Psoas muscle (tissue), 8 donors: ENCODE measurements around the gene RBMS3. TPM values are rescaled to one million over a fixed set of nuclear protein-coding genes. Genes with fewer than 3 reads are reported as not detected.

Experiments
- ATAC-seq, 4 donors: fragments of 200-7000 bp; cut with Tn5 transposase; one replicate each; pipeline ENCODE4 v1.9.1; 2020; ENCODE audit warnings: moderate library complexity in 3 of 4, mild to moderate bottlenecking in 2 of 4
- DNase-seq, 2 donors: peaks; one replicate each; pipeline ENCODE4 v3.0.0-alpha.2; 2020
- H3K27ac ChIP-seq: fragments of 200-600 bp; one replicate; pipeline ENCODE4 v1.8.0; 2022
- H3K27me3 ChIP-seq, 3 donors: fragments of 200-600 bp in 1 of 3; one replicate each; pipeline versions ENCODE4 v1.6.1 to v1.8.0; 2013 to 2022; ENCODE audit warnings: low read length in 2 of 3, mild to moderate bottlenecking in 2 of 3, moderate library complexity in 1 of 3; ENCODE audit not compliant: insufficient read depth in 3 of 3
- H3K36me3 ChIP-seq, 2 donors: fragments of 200-600 bp in 1 of 2; one replicate each; pipeline versions ENCODE4 v1.6.1 to v1.8.0; 2013 to 2022; ENCODE audit warnings: low read depth in 1 of 2, mild to moderate bottlenecking in 1 of 2, moderate library complexity in 1 of 2; ENCODE audit not compliant: insufficient read depth in 1 of 2
- H3K4me1 ChIP-seq: fragments of 200-600 bp; one replicate; pipeline ENCODE4 v1.8.0; 2022
- H3K4me3 ChIP-seq: fragments of 200-600 bp; one replicate; pipeline ENCODE4 v1.8.0; 2022; ENCODE audit warnings: mild to moderate bottlenecking
- H3K9me3 ChIP-seq: fragments of 200-600 bp; one replicate; pipeline ENCODE4 v1.8.0; 2022
- WGBS, 3 donors: extraction: QIAGEN DNeasy Blood & Tissue Kit; methylation state at CpG; one replicate each; pipeline versions ENCODE4 v1.1.6 to v1.1.7; 2013; 5-methylcytosine and 5-hydroxymethylcytosine counted together
- intact Hi-C, 2 donors: fragments of 100-400 bp; cut with DNase I; formaldehyde crosslinking; loops; one replicate each; pipeline versions ENCODE4 v1.11.0 to v1.14.2; 2022
- polyA plus RNA-seq, 3 donors: library from polyadenylated mRNA; stranded (reverse); fragments of 200-250 nt; gene quantifications; one replicate each; pipeline ENCODE4 v1.2.3, GENCODE V29; 2013
- total RNA-seq, 4 donors: library from RNA; stranded (reverse); fragmentation: NEBNext Ultra II Directional in 2 of 4; extraction: Animal tissue kit (Norgen Biotek cat#: 25700) in 2 of 4; gene quantifications; one replicate each; pipeline versions ENCODE4 v1.2.1 to v1.2.4, GENCODE V29; 2021 to 2023
- TF ChIP-seq, protein P1 (sequence below): fragments of 200-600 bp; IDR thresholded peaks from one replicate; pipeline ENCODE4 v1.8.0; 2022; ENCODE audit warnings: antibody characterized with exemption
- donor health status: healthy with polysubstance abuse.
- donor health status: DM: no; HTN: no; CAD: no; lungs with moderate emphysema.
- donor health status: Bipolar disorder and iron deficiency.
- donor health status: healthy.
- donor health status: DM: yes; HTN: yes; CAD: no.
- donor health status: DM: no; HTN: no; CAD: no.
- donor health status: DM: no; HTN: no; CAD: no.
- donor health status: DM: yes; HTN: yes; CAD: no.

The RBMS3 gene
- total and polyA plus RNA-seq, 7 donors, result 3.8 to 34.5 (median 23.5) TPM

DNA sequence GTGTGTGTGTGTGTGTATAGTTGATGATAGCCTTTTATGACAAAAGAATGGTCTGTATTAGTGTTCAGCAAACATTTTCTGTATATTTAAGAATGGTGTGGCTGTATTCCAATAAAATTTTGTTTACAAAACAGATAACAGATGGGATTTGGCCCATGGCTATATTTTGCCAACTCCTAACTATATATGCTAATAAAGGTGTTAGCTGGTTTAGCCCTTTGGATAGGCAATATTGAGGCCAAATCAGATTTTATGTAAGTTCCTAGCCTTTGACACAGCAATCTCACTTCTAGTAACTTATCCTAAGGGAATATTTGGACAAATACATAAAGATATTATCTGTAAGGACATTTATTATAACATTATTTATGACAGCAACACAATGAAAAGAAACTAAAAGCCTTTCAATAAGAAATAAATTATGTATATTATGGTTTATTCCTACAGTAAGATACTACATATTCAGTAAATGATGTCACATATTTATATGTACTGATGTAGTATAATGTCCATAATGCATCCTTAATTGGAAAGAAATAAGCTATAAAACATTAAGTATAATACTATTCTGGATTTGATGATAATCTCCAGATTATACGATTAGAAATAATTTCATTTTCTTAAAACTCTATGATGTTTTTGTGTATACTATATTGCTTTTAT, 264.0 kb downstream of the RBMS3 start:
- no peaks in the 10 kb centered on the region for H3K9me3 ChIP-seq
- ATAC-seq (no peak), DNase-seq (no peak)
- no peaks in the 10 kb centered on the region for H3K27me3 ChIP-seq
- H3K4me1 ChIP-seq, result no peaks in the 10 kb centered on the region
- 91 to 97% (median 95%) methylated on average over 1 of the region's 1 CpG for WGBS, 3 donors
- intact Hi-C loops, result no loop called here
- H3K36me3 ChIP-seq, result no peaks in the 10 kb centered on the region
- H3K4me3 ChIP-seq, result no peak overlapping the region
- TF ChIP-seq, protein P1, sequence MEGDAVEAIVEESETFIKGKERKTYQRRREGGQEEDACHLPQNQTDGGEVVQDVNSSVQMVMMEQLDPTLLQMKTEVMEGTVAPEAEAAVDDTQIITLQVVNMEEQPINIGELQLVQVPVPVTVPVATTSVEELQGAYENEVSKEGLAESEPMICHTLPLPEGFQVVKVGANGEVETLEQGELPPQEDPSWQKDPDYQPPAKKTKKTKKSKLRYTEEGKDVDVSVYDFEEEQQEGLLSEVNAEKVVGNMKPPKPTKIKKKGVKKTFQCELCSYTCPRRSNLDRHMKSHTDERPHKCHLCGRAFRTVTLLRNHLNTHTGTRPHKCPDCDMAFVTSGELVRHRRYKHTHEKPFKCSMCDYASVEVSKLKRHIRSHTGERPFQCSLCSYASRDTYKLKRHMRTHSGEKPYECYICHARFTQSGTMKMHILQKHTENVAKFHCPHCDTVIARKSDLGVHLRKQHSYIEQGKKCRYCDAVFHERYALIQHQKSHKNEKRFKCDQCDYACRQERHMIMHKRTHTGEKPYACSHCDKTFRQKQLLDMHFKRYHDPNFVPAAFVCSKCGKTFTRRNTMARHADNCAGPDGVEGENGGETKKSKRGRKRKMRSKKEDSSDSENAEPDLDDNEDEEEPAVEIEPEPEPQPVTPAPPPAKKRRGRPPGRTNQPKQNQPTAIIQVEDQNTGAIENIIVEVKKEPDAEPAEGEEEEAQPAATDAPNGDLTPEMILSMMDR, result no peak
- H3K27ac ChIP-seq, result no peak overlapping the region

- H3K9me3 ChIP-seq, result no peaks in the 10 kb centered on the region
- intact Hi-C loops, result no loop called here
- DNase-seq, result no peak
- H3K27ac ChIP-seq, result no peak overlapping the region
- TF ChIP-seq, protein P1, result no peak
- no peaks in the 10 kb centered on the region for H3K27me3 ChIP-seq
- ATAC-seq, result no peak
- no peaks in the 10 kb centered on the region for H3K4me1 ChIP-seq
- no peaks in the 10 kb centered on the region for H3K36me3 ChIP-seq
- no peak overlapping the region for H3K4me3 ChIP-seq
Observed at GRCh38 chr3:29545615-29546014, 264.7 kb downstream of the RBMS3 start.

- WGBS, 3 donors, result 69 to 74% (median 74%) methylated on average over 3 of the region's 3 CpGs
- ATAC-seq (no peak), DNase-seq (no peak)
- intact Hi-C loops, result no loop called here
- Histone ChIP-seq H3K9me3 (no peaks in the 10 kb centered on the region), H3K36me3 (no peaks in the 10 kb centered on the region), H3K27me3 (no peaks in the 10 kb centered on the region), H3K27ac (no peak overlapping the region), H3K4me1 (no peaks in the 10 kb centered on the region), H3K4me3 (no peak overlapping the region)
- TF ChIP-seq, protein P1, result no peak
Observed at GRCh38 chr3:29552051-29552450, 271.2 kb downstream of the RBMS3 start.

DNA sequence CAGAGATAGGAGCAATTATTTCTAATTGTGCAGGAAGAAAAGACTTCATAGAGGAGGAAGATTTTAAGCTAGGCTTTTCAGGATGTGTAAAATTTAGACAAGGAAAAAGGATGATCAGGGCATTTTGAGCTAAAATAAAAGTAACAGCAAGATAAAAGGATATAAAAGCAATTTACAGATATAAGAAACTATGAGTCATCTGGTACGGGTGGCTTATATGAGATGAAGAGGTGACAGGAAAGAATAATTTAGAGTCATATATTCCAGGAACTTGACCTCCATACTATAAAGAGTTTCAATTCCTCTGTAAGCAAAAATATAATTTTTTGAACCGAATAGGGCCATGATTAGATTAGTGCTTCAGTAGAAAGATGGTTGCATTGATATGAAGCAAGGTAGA, 273.7 kb downstream of the RBMS3 start:
- Histone ChIP-seq H3K27me3 (no peaks in the 10 kb centered on the region), H3K27ac (no peak overlapping the region), H3K4me3 (no peak overlapping the region), H3K4me1 (no peaks in the 10 kb centered on the region), H3K36me3 (no peaks in the 10 kb centered on the region), H3K9me3 (no peaks in the 10 kb centered on the region)
- TF ChIP-seq, protein P1, result no peak
- DNase-seq (no peak), ATAC-seq (no peak)
- intact Hi-C loops, result no loop called here
- 81 to 86% (median 85%) methylated on average over 2 of the region's 2 CpGs for WGBS, 3 donors

DNA sequence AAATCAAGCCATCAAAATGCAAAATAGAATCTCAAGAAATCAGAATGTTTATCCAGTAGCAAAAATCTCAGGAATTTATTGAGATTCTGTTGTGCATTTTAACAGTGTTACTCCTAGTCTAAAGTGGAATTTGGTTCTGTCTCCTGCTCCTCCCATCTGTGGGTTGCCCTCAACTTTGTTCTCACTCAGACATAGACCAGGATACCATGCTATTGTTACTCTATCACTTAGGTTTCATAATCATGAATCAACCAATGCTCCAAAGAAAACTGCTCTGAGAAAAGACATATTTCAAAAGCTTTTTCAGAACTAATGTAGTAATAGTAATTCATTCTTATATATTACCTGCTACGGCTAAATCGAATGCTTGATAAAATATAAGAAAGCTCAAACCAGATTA, 274.7 kb downstream of the RBMS3 start:
- TF ChIP-seq, protein P1, result no peak
- Histone ChIP-seq H3K4me1 (no peaks in the 10 kb centered on the region), H3K27me3 (no peaks in the 10 kb centered on the region), H3K9me3 (no peaks in the 10 kb centered on the region), H3K27ac (no peak overlapping the region), H3K36me3 (no peaks in the 10 kb centered on the region), H3K4me3 (no peak overlapping the region)
- ATAC-seq, result no peak
- 97 to 99% (median 98%) methylated on average over 2 of the region's 2 CpGs for WGBS, 3 donors
- intact Hi-C loops, result no loop called here
- DNase-seq, result no peak
